Upper lobe of right lung (tissue), 1 donor: ENCODE measurements around the gene ACOT7. TPM values are rescaled to one million over a fixed set of nuclear protein-coding genes. Genes with fewer than 3 reads are reported as not detected.

ENCODE experiments used
- ATAC-seq: fragments of 200-7000 bp; cut with Tn5 transposase; one replicate; pipeline ENCODE4 v1.9.1; 2020; ENCODE audit warnings: mild to moderate bottlenecking, moderate library complexity
- DNase-seq: peaks from one replicate; pipeline ENCODE4 v3.0.0-alpha.2; 2020
- H3K27ac ChIP-seq: fragments of 200-600 bp; one replicate; pipeline ENCODE4 v1.8.0; 2022
- H3K27me3 ChIP-seq: fragments of 200-600 bp; one replicate; pipeline ENCODE4 v1.8.0; 2022; ENCODE audit warnings: mild to moderate bottlenecking
- H3K36me3 ChIP-seq: fragments of 200-600 bp; one replicate; pipeline ENCODE4 v1.8.0; 2022
- H3K4me1 ChIP-seq: fragments of 200-600 bp; one replicate; pipeline ENCODE4 v1.8.0; 2022
- H3K4me3 ChIP-seq: fragments of 200-600 bp; one replicate; pipeline ENCODE4 v1.8.0; 2022; ENCODE audit warnings: mild to moderate bottlenecking
- H3K9me3 ChIP-seq: fragments of 200-600 bp; one replicate; pipeline ENCODE4 v1.8.0; 2022
- CTCF ChIP-seq: fragments of 200-600 bp; IDR thresholded peaks from one replicate; pipeline ENCODE4 v1.8.0; 2022; ENCODE audit warnings: antibody characterized with exemption
- intact Hi-C: fragments of 100-400 bp; cut with DNase I; formaldehyde crosslinking; loops from one replicate; pipeline ENCODE4 v1.11.0; 2022
- total RNA-seq: library from RNA; stranded (reverse); fragmentation: NEBNext Ultra II Directional; extraction: Animal tissue kit (Norgen Biotek cat#: 25700); gene quantifications from one replicate; pipeline ENCODE4 v1.2.1, GENCODE V29; 2021
- donor health status: DM: no; HTN: yes; CAD: no; lungs with severe emphysema.

ACOT7 gene
- total RNA-seq, 1 donor from 2014 or later = 22.8 TPM

GRCh38 chr1:6424000-6424565 lies 30.5 kb upstream of the ACOT7 start:
- Histone ChIP-seq H3K9me3 (no peaks in the 10 kb centered on the region), H3K27me3 (peaks cover 89% of the 10 kb centered on the region), H3K4me1 (peaks cover 33% of the 10 kb centered on the region), H3K27ac (no peak overlapping the region), H3K36me3 (no peaks in the 10 kb centered on the region), H3K4me3 (no peak overlapping the region)
- no peak for TF ChIP-seq CTCF
- ATAC-seq (no peak), DNase-seq (no peak)
- intact Hi-C loops = no loop called here

- ATAC-seq (peak; percentile 69), DNase-seq (peak; percentile 84)
- Histone ChIP-seq H3K4me3 (no peak overlapping the region), H3K4me1 (peaks cover 34% of the 10 kb centered on the region), H3K9me3 (no peaks in the 10 kb centered on the region), H3K27me3 (peaks cover 93% of the 10 kb centered on the region), H3K27ac (no peak overlapping the region), H3K36me3 (no peaks in the 10 kb centered on the region)
- TF ChIP-seq CTCF = peak; percentile 73
- intact Hi-C loops = no loop called here
These were observed 29.9 kb upstream of the ACOT7 start for GRCh38 chr1:6423321-6423999.

- no peaks in the 10 kb centered on the region for H3K36me3 ChIP-seq
- no peaks in the 10 kb centered on the region for H3K9me3 ChIP-seq
- TF ChIP-seq CTCF = no peak
- no peak overlapping the region for H3K4me3 ChIP-seq
- no peak overlapping the region for H3K27ac ChIP-seq
- DNase-seq = no peak
- peaks cover 34% of the 10 kb centered on the region for H3K4me1 ChIP-seq
- intact Hi-C loops = no loop called here
- ATAC-seq = no peak
- H3K27me3 ChIP-seq = peaks cover 93% of the 10 kb centered on the region
These were observed 27.7 kb upstream of the ACOT7 start for GRCh38 chr1:6421266-6421665.

GRCh38 chr1:6420454-6421042 lies 27.0 kb upstream of the ACOT7 start:
- no peaks in the 10 kb centered on the region for H3K9me3 ChIP-seq
- DNase-seq = no peak
- peak overlapping the region; percentile 40 for H3K4me3 ChIP-seq
- no peak for ATAC-seq
- no peak for TF ChIP-seq CTCF
- no peak overlapping the region for H3K27ac ChIP-seq
- no peaks in the 10 kb centered on the region for H3K36me3 ChIP-seq
- peaks cover 34% of the 10 kb centered on the region for H3K4me1 ChIP-seq
- intact Hi-C loops = no loop called here
- H3K27me3 ChIP-seq = peaks cover 93% of the 10 kb centered on the region

GRCh38 chr1:6419804-6420453 lies 26.4 kb upstream of the ACOT7 start, which contains the start of gene HES2:
Gene HES2 (minus strand): TSS chr1:6419919. CDS start chr1:6419820, 99 bp downstream.
- Histone ChIP-seq H3K4me1 (peaks cover 31% of the 10 kb centered on the region), H3K27me3 (peaks cover 93% of the 10 kb centered on the region)

More at GRCh38 chr1:6419804-6420453, 26.4 kb upstream of the ACOT7 start, which contains the start of gene HES2:
- H3K27ac ChIP-seq = no peak within 1 kb of the TSS
- TF ChIP-seq CTCF = no peak
- no peaks in the 10 kb centered on the region for H3K9me3 ChIP-seq
- no peak for DNase-seq
- peak; percentile 61 for ATAC-seq
- intact Hi-C loops = no loop called here
- H3K36me3 ChIP-seq = no peaks in the 10 kb centered on the region
- H3K4me3 ChIP-seq = peak within 1 kb of the TSS; percentile 40
